GM21737 (cell line): Measurements from ENCODE around the gene ZNF670.
"Not testable (repeated sequence)": the region's sequence is repeated elsewhere in the genome, so short reads cannot be mapped to it uniquely, and the experiment has no call there.

Source experiments
- ATAC-seq: cut with Tn5 transposase; IDR thresholded peaks from one replicate; pipeline ENCODE4 v1.9.1; 2021; ENCODE audit warnings: mild to moderate bottlenecking, moderate library complexity; ENCODE audit not compliant: unreplicated experiment

ZNF670 gene

GRCh38 chr1:247078258-247079140, at the start of gene ZNF670:
Gene ZNF670, minus strand, starts transcription at chr1:247078811. Its CDS starts 215 bp downstream, at chr1:247078596.
- ATAC-seq = peak; percentile 100

DNA sequence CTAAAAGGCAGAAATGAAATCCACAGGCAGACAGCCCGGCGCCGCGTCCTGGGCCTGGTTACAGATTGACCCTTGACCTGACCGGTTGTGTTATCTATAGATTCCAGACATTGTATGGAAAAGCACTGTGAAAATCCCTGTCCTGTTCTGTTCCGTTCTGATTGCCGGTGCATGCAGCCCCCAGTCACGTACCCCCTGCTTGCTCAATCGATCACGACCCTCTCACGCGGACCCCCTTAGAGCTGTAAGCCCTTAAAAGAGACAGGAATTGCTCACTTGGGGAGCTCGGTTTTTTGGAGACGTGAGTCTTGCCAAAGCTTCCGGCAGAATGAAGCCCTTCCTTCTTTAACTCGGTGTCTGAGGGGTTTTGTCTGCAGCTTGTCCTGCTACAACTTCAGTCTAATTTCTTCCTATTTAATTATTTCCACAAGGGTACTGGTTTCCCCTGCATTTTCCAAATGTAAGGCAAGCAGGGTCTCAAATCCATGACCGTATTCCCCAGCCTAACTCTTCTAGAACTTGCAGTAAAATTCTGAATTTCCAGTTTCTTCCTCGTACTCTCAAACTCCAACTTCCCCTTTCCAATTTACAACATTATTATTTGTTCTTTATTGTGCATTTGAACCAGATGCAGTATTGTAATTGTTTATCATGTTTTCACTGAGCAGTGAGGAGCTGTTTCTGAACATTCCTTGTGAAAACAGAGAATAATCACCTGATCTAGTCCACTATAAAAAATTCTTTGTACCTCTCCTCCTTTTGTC, 49.1 kb upstream of the ZNF670 start:
- not testable (repeated sequence) for ATAC-seq

DNA sequence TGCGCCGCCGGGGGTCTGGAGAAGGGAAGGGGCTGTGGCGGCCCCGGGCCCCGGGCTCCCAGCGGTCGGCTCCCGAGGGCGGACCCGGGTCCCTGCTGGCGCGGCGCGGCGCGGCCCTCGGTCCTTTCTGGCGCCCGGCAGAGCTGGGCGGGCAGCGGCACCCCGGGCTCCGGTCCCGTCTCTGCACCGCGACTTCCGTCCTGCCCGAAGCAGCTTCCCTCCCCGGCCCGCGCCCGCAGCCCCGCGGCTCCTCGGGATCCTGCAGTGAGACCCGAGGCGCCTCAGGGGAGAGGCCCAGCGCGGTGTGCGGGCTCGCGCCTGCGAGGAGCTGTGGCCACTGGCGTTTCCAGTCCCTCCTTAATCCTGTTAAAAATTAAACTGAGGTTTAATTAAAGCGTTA, 48.0 kb upstream of the ZNF670 start:
- ATAC-seq = peak; percentile 64

- ATAC-seq = peak; percentile 99
These were observed 47.6 kb upstream of the ZNF670 start for GRCh38 chr1:247126166-247126565.

- ATAC-seq = no peak
These were observed 42.8 kb upstream of the ZNF670 start for GRCh38 chr1:247121382-247121781.

DNA sequence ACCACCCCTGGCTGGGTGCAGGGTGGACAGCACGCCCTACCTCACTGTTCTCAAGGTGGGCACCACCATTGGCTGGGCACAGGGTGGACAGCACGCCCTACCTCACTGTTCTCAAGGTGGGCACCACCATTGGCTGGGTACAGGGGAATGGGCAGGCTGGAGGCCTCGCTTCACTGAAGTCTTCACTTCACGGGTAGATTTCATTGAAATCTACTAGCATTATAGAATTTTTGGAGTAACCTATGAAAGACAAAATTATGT, 41.7 kb upstream of the ZNF670 start:
- not testable (repeated sequence) for ATAC-seq

- no peak for ATAC-seq
These were observed 41.2 kb upstream of the ZNF670 start for GRCh38 chr1:247119600-247120407.

DNA sequence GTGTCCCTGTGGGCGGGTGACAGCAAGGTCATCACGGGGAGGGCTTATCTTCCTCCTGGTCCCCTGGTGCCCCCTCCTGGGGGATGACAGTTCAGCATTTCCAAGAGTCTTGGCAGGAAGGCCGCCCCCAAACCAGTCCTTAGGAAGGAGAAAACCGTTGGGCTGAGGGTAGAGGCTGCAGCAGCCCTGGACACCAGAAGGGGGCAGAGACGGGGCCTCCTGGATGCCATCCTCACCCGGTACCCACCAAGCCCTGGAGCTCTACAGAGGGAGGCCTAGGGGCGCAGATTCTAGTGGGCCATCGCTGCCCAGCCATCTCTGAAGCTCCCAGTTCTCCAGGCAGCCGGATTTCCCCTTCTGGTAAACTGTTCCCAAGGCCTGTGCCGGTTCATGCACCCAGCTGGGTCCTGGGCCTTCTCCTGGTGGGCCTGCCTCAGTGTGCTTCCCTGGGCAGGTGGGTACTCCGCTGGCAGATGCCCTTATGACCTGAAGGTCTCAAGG, 40.4 kb upstream of the ZNF670 start:
- no peak for ATAC-seq

DNA sequence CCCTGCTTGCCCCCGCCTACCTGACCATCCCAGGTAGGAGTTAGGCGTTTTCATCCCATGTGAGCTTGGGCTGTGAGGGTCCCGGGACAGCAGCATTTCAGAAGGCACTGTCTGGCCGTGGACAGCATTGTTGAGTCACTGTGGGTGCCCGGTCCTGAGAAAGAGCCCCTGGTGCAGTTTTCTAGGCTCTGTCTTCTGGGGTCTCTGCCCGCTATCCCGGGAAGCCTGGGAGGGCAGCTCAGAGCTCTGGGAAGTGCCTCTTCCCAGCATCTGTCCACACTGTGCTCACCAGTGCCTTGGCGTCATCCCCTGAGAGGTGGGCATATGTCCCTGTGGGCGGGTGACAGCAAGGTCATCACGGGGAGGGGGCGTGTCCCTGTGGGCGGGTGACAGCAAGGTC, 36.9 kb upstream of the ZNF670 start:
- no peak for ATAC-seq

DNA sequence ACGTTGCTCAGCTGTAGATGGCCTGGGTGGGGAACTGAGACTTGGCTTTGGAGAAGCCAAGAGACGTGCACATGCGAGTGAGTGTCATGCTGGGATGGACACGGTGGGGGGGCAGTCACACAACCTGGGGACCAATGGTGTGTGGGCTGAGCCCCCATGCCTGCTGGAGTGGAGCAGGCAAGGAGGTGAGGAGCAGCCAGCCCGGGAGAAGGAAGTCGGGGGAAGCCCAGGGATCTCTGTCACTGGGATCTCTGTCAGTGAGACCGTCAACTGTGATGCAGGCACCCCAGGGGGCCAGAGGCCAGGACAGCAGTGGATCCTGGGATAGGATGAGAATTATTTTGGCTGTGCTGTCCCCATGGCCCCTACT, 36.5 kb upstream of the ZNF670 start:
- ATAC-seq = no peak

GRCh38 chr1:247114351-247115140, 35.9 kb upstream of the ZNF670 start:
- ATAC-seq = no peak

- no peak for ATAC-seq
These were observed 35.2 kb upstream of the ZNF670 start for GRCh38 chr1:247113733-247114271.

- ATAC-seq = no peak
These were observed 34.5 kb upstream of the ZNF670 start for GRCh38 chr1:247113094-247113497.

GRCh38 chr1:247112479-247112781, 33.8 kb upstream of the ZNF670 start:
- no peak for ATAC-seq

DNA sequence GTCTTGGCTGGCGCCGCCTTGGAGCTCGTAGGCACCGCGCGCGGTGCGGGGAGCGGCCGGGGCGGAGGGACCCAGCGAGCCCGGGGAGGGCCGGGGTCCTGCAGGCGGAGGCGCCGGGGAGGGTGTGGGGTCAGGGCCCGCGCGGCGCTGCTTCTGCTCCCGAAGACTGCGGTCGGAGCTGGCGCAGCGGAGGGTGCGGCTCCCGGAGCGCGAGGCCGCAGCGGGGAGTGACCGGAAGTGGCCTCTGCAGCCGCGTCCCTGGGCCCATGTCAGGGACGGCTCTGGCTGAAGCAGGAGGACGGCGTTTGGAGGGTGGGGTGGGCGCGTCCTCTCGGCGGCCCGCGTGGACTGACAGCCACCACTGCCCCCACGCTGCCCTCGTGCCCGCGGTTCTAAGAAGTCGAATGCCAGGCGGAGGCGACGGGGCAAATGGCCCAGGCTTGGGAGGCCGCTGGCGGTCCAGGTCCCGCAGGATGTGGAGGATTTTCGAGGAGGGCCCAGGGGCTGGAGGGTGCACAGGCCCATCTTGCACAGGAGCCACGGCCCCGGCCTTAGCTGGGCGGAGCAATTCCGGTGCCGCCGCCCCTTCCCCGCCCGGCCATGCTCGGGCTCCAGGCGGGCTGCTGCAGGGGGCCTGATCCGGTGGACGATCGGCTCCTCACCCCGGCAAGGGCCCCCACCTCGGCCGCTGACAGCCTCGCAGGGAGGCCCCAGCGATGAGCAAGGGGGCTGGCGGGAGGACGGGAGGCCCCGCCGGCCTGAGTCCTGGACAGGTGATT, 33.3 kb upstream of the ZNF670 start:
- ATAC-seq = no peak

DNA sequence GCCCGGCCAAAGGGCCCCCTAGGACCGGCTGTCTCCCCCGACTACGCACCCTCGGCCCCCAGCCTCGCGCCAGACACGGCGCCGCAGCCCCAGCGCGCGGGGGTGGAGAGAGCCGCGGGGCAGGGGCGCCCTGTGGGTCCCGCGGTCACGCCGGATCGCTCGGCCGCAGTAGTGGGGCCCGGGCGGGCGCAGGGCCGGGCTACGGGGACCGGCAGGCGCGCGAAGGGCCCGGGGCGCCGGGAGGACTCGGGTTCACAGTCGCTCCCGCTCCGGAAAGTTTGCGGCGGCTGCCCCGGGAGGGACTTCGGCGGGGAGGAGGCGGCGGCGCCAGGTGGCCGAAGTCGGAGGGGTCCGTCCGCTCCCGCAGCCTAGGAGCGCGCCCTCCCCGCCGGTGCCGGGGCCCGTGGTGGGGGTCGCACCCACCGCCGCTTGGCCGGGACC, 32.7 kb upstream of the ZNF670 start:
- no peak for ATAC-seq

DNA sequence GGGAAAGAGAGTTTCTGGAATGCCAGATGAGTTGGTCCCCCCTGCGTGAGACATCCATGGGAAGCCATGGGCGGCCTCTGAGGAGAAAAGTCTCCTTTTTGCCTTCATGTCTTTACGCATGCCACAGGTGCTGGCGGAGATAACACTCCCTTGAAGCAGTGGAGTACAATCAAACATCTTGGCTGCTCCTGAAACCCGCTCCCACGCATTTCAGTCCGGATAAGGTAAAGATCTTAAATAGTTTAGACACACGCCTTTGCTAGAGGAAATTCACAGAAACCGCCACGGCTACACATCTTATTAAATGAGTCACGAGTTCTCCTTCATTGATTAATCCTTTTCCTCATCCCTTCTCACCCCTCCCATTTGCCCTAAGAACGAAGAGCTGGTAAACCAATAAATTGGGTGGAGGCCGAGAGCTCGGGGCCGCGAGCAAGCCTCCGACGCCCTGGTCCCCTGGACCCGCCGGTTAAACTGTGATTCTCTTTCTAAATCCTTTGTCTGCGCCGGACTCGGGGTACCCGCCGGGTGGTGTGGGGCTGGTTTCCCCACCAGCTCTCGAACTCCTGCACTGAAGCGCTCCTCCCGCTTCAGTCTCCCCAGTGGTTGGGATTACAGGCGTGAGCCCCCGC, 32.1 kb upstream of the ZNF670 start:
- ATAC-seq = no peak

DNA sequence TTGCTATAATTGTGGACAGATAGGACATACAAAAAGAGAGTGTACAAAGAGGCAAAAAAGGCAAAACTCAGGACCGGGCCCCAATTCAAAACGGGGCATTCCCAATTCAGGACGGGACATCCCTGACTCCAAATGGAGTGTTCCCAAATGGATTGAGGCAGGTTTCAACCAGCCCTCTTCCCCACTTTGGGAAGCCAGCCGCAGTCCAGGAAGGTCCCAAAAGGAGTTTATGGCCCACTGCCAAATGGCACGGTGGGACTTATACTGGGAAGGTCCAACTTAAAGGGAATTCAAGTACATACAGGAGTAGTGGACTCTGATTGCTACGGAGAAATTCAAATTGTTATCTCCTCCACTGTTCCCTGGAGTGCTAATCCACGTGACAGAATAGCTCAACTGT, 29.1 kb upstream of the ZNF670 start:
- ATAC-seq = no peak

- ATAC-seq = no peak
These were observed 27.4 kb upstream of the ZNF670 start for GRCh38 chr1:247105966-247106365.
